ENCODE measurements around the gene MYD88.

The MYD88 gene

DNA sequence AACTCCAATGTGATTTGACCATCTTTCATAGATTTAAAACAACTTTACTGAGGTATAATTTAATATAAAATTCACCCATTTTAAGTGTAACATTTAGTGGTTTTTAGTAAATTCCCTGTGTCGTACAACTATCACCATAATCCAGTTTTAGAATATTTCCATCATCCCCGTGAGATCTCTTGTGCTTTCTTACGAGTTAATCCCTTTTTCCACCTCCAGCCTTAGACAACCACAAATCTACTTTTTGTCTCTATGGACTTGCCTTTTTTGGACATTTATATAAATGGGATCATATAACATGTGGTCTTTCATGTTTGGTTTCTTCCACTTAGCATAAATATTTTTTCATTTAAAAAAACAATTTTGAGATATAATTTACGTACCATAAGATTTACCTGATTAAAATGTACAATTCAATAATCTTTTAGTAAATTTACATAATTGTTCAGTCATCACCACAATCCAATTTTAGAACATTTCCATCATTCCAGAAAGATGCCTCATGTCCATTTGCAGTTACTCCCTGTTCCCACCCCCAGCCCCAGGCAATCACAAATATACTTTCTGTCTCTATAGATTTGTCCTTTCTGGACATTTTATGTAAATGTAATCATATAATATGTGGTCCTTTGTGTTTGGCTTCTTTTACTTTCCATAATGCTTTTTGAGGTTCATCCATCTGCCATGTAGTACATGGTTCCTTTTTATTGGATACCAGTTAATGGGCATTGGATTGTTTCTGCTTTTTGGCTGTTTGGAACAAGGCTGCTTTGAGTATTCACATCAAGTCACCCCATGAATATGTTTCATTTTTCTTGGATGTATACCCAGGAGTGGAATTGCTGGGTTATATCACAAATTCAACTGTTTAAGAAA is 29.9 kb downstream of the MYD88 start:
- no peak for DNase-seq

- DNase-seq, result no peak
Observed at GRCh38 chr3:38169027-38169317, 30.5 kb downstream of the MYD88 start.

- no peak for DNase-seq
Observed at GRCh38 chr3:38170722-38171121, 32.3 kb downstream of the MYD88 start.

- DNase-seq, result no peak
Observed at GRCh38 chr3:38171622-38172021, 33.2 kb downstream of the MYD88 start.

- DNase-seq, result no peak
Observed at GRCh38 chr3:38173834-38174418, 35.5 kb downstream of the MYD88 start.

GRCh38 chr3:38177181-38177580 is 38.7 kb downstream of the MYD88 start:
- no peak for DNase-seq

GRCh38 chr3:38186781-38187180 is 48.3 kb downstream of the MYD88 start:
- no peak for DNase-seq

- DNase-seq, result no peak
Observed at GRCh38 chr3:38190481-38190881, 52.0 kb downstream of the MYD88 start.
